GM18526 (cell line): ENCODE measurements around the gene MBP.

ENCODE experiments used
- POLR2A ChIP-seq: IDR thresholded peaks from 3 replicates; pipeline ENCODE4 v1.6.1; 2011; ENCODE audit not compliant: insufficient read length; ENCODE audit errors: extremely low read depth

Gene MBP

DNA sequence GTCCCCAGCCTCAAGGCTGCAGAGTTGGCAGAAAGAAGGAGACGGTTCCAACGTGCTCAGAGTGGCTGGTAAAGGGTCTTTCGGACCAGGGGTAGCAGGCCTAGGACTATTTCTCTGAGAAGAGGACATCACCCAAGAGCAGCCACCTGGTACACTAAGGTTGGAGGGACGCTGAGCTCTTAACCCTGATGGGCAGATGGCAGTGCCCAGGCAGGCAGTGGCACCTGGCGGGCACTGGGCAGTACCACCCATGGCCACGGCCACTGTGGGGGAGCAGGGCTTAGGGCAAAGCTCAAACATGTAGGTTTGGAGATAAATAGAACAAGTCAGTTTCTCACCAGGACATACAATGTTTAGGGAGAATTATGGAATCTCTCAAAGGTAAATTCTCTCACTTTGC lies 53.5 kb downstream of the MBP start:
- TF ChIP-seq POLR2A: no peak

DNA sequence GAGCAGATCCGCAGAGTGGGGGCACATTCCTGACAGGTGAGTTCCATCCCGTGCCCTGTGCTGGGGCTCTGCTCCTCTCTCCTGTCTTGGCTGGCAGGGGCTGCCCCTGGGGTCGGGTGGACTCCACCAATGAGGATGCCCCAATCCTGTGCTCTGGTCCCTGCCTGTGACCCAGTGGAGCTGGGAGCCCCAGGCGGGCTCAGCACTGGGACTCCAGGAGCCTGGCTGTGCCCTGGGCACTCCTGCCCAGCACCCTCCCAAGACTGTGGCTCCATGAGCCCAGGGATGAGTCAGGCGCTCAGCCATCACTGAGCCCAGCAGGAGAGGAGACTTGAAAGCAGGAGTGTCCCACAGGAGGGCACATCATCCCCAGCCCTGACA lies 53.9 kb downstream of the MBP start:
- no peak for TF ChIP-seq POLR2A

DNA sequence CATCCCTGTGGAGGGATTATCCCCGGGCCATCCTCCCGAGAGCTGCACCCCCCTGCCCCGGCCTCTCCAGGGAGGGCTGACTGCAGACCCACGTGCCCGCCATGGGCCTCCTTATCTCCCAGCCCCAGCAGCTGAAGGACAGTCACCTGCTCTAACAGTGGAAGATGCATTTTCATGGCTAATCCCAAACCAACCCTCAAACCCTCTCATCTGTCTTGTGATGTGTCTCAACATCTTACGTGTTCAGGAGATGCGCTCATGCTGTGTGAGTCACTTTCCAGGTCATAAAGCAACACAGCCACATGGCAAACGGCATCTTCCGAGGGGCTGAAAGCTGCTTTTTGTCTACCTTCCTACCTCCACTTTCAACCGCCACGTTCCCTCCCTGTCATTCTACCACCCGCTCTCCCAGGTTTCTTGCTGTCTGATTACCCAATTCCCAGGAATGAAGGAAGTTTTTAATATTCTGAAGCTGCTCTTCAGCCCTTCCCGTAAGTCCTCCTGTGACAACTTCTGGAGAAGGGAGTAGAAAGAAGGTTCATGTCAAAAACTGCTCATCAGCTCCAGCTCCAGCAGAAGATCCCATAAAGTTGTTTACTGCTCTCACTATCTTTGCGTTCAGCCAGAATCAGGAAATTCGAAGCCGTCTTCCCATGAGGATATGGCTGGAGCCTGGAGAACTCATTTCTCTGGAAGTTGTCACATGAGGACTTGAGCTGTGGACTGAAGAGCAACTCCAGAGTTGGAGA lies 54.5 kb downstream of the MBP start:
- TF ChIP-seq POLR2A: no peak

DNA sequence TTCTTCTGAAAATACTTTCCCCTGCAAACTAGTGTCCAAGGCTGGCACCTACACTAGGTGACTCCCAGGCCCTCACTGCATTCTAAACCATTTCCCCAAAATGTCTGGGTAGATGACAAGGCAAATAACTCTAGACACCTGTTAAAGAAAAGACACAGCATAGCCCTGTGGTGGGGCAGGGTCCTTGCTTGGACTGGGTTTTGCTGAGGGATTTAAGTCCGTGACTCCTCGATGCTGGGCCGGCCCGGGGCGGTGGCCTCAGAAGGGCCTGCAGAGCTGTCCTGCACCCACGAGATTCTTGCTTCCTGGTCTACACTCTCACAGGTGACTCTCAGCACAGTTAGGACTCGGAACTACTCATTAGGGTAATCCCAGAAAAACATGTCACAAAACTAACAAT lies 55.2 kb downstream of the MBP start:
- TF ChIP-seq POLR2A: no peak

DNA sequence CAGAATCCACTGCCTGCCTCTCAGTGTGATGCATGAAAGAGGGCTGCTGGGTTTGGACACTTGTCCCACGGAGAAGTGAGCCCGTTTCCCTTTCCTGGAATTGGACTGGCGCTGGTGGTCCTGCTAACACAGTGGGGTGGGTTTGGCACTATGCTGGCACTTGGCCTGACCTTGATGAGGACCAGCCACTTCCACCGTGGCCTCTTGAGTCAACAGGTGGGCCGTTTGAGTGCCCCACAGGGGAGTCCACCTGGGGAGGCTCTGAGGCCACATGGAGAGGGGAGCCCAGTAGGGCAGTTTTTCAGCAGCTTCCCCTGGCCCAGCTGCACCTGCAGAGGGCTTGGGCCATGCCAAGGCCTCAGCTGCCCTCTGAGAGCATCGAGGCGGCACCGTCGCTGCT lies 56.5 kb downstream of the MBP start:
- TF ChIP-seq POLR2A: no peak

DNA sequence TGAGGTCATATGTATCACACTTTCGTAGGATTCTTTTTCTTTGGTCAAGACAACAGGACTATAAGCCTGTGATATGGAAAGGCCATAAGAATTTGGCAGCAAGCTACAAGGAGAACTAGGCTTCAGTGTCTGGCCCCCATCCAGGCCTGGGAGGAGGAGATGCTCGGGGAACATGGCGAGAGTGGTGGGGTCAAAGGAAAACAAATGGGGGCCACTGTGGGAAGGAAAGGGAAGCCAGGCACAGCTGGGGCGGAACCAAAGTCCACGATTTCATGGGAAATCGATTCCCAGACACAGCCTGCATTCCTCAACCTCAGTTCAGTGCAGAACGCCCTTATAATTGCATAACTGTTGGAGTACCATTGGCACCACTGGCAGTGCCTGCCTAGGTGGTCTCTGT lies 58.2 kb downstream of the MBP start:
- no peak for TF ChIP-seq POLR2A

DNA sequence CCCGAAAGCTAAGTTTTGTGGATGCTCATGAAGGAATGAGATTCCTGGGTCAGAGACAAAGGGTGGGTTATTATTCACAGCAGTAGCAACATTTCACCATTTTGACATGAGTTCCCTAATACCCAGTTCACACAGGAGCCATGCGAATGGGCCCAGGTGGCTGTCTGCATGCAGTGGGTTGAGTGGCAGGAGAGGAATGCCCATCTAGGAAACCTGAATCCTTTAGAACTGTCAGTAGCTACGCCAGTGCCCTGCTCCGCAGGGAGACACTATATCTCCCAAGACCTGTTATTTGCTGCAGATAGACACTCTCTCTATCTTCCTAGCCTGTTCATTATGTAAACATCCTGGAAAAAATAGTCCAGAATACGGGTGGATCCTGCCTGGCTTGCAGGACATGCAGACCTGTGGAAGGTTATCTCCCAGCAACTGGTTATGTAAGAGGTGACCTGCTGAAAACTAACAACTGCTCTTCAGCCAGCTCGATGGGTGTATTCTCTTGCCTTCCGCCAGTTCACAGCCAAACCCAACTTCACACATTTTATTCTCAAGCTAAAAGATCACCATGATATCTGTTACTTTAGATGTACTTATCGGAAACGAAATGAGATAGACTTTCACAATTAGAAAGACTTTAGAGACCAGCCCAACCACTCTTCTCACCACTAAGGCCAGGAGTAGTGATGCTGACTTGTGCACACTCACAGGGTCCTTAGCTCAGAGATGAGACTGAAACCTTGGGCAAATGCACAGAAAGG lies 59.1 kb downstream of the MBP start:
- TF ChIP-seq POLR2A: no peak

DNA sequence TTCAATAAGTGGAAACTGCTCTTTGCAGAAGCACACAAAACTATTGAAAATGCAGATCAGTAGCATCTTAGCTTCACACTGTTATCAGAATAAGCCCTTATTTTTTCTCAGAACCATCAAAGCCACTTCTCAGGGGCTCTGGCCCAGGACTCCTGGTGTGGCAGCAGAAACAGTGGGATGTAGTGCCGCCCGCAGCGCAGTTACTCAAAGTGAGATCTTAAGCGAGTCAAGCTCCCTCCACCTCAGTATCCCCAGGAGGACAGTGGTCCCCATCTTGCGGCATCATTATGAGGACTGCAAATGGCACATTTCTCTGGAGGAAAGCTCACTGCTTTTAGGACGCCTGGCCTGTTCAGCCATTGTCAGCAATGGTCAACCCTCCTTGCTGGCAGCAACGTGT lies 60.0 kb downstream of the MBP start:
- no peak for TF ChIP-seq POLR2A

DNA sequence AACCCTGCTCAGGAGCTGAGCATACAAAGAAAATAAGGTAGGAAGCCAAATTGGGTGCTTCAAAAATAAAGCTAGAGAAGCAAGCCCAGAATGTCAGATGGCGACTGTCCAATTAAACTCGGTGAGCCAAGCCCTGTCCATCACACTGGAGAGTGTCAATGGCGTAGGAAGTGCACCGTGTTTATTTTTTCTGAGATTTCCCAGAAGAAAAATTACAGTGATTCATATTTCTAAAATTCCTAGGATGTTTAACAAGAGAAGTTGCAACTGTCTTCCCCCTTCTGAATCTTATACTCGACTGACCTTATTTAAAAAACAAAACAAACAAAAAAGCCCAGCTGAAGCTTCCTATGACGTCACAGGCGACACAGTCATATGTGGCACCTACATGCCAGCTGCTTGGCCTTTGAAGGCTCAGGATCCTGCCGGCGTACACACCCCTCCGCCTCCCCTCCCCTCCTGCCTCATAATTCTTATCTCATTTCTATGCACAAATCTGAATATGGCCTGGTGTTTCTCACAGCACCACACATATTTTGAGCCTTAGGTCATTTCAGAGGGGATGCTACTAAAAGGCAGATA lies 60.8 kb downstream of the MBP start:
- no peak for TF ChIP-seq POLR2A

DNA sequence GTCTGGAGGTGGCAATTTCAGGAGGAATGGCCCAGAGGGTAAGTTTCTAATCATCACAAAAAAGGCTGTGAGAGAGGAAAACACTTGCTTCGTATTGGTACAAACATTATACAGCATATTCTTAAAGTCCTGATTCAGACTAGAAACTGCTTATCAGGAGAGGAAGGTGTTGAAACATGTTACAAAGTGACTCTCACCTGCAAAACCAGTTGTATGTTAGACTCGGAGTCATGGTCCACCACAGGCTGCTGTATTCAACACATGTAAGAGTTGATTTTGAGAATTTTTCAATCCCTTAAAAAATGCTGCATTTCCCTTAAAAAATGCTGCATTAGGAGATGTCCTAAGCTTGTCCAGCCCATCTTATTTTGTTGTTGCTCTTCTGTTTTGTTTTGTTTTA lies 61.5 kb downstream of the MBP start:
- TF ChIP-seq POLR2A: no peak

DNA sequence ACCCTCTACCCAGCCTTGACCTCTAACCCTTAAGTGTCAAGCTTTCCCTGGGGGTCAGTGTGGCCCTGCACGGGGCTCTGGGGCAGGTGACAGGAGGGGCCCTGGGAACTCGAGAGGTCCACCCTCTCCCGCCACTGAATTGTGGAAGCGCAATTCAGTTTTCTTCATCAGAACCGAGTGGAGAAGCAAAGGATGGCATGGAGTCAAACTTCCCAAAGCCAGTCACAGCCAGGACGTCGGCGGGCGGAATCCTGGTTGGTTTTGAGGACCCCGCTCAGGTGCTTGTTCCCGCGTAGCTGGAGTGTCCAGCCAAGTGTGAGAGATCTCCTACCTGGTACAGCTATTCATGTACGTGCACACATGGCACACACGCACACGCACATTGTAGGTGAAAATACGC lies 62.0 kb downstream of the MBP start:
- TF ChIP-seq POLR2A: no peak

DNA sequence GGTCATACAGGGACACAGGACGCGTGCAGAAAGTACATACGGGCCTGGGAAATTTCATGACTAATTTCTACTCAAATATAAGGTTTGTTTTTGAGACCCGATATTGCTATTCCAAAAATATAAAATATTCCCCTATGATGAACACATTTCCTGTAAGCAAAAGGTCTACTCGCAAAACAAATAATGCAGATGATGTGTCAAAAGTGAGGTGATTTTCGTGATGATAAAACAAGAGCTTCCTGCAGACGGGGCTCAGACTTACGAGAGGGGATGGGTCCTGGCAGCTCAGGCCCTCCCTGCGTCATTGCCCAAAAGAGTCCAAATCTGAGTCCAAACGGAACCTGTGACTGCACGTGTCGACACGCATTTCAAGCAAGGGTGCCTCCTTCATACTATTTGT lies 62.7 kb downstream of the MBP start:
- no peak for TF ChIP-seq POLR2A

DNA sequence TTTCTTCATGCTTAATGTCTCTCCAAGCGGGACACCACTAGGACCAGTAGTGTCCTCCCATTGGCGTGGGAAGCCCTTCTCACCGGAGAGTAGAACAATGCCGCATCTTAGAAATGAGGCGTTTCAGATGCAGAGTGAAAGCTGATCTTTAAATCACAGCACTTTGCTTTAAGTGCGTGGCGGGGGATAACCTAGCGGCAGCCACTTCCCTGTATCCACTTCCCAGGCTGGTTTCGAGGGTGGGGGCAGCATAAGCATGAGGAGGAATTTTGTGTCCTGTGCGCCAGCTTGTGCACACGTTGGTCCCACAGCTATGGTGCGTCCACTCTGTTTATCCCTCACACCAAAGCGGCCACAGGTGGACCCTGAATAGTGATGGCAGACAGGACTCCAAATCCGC lies 63.1 kb downstream of the MBP start:
- no peak for TF ChIP-seq POLR2A

DNA sequence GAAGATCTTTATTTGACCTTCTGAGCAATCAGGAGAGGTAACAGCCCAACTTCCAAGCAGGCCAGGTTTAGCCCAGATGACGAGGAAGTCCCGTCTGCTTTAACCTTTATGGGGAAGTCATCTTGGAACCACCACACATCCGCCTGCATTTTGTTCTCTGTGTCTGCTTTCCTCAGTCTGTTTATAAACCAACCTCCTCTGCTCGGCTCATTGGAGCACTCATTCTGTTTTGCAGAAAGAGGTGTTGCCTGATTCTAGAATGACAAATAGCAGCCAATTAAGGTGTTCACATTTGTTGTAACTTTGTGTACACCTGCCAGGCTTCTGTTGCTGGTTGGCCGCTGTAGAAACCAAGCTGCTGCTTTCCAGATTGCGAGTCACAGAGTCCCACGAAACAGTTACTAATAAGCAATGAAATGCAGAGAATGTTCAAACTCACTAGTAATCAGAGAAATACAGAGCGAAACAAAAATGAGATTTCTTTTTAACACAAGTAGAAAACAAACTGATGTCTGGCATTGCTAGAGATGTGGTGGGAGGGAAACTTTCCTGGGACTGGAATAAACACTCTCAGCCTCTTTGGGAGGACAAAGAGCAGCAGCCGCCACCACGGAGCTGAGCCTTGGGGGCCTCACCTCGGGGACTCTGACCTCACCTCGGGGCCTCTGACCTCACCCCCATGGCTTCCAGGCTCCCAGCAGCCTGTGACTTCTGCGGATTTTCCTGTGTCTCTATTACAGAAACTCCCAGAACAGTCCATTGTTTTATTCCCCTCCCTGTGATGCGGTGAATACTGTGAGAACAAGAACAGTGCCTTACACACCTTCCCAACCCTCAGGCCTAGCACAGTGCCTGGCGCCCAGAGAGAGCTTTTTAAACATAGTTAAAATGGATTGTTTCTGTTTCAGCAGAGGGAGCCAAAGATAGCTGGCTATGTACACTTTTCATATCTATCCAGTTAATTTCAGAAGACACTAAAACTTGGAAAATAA lies 64.0 kb downstream of the MBP start:
- TF ChIP-seq POLR2A: no peak
